AG04450 (cell line): ENCODE data around the gene PHF11. TPM values are rescaled to one million over a fixed set of nuclear protein-coding genes. Genes with fewer than 3 reads are reported as not detected.
A peak's percentile ranks its signal among the peaks of the same experiment; 100 is the strongest.

Experiments
- CTCF ChIA-PET: fragments of 300-600, 350-600 bp; formaldehyde crosslinking; extraction: SDS; loops from one replicate; lab custom pipeline; 2022; ENCODE audit warnings: antibody characterized with exemption, inconsistent platforms; lab: Charles Lee
- POLR2A ChIA-PET: fragments of 350-600 bp; formaldehyde crosslinking; extraction: SDS; loops from one replicate; lab custom pipeline; 2021; ENCODE audit warnings: antibody characterized with exemption, inconsistent platforms; lab: Yijun Ruan, JAX
- DNase-seq: peaks from one replicate; pipeline ENCODE4 v3.0.0-alpha.2; 2011; ENCODE audit warnings: low read depth, low spot score
- H3K27ac ChIP-seq: one replicate; pipeline ENCODE4 v1.5.1; 2012; ENCODE audit warnings: low read depth, low read length, control low read depth
- H3K27me3 ChIP-seq: one replicate; pipeline ENCODE4 v1.6.0; 2012; ENCODE audit warnings: low read length; ENCODE audit not compliant: control insufficient read depth, insufficient read depth
- H3K4me3 ChIP-seq: 2 replicates; pipeline ENCODE4 v1.5.1; 2011; ENCODE audit warnings: mild to moderate bottlenecking, low read depth, low read length, control low read depth
- H3K9me3 ChIP-seq: 2 replicates; pipeline ENCODE4 v1.5.1; 2012; ENCODE audit warnings: low read length; ENCODE audit not compliant: control insufficient read depth, insufficient read depth
- polyA plus RNA-seq: library from polyadenylated mRNA; depleted of rRNA; stranded (reverse); fragments of >200 nt; gene quantifications from 2 replicates; pipeline ENCODE4 v1.2.3, GENCODE V29; 2011
- TF ChIP-seq, protein P1 (sequence below): IDR thresholded peaks from 2 replicates; pipeline ENCODE4 v1.5.1; 2011; ENCODE audit warnings: low read depth, low read length, control low read depth, inconsistent platforms

The PHF11 gene
- polyA plus RNA-seq, 1 experiment, result 26.2 TPM

DNA sequence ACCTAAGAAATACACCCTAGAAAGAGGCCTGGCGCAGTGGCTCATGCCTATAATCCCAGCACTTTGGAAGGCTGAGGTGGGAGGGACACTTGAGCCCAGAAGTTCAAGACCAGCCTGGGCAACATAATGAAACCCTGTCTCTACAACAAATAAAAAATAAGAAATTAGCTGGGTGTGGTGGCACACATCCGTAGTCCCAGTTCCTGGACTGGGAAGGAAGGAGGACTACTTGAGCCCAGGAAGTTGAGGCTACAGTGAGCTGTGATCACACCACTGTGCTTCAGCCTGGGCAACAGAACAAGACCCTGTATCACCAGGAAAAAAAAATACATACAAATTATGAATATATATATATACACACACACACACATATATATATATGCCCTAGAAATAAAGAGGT lies 42.7 kb downstream of the PHF11 start:
- Histone ChIP-seq H3K9me3 (no peaks in the 10 kb centered on the region), H3K4me3 (no peak overlapping the region), H3K27me3 (no peaks in the 10 kb centered on the region), H3K27ac (no peak overlapping the region)
- TF ChIP-seq, protein P1, sequence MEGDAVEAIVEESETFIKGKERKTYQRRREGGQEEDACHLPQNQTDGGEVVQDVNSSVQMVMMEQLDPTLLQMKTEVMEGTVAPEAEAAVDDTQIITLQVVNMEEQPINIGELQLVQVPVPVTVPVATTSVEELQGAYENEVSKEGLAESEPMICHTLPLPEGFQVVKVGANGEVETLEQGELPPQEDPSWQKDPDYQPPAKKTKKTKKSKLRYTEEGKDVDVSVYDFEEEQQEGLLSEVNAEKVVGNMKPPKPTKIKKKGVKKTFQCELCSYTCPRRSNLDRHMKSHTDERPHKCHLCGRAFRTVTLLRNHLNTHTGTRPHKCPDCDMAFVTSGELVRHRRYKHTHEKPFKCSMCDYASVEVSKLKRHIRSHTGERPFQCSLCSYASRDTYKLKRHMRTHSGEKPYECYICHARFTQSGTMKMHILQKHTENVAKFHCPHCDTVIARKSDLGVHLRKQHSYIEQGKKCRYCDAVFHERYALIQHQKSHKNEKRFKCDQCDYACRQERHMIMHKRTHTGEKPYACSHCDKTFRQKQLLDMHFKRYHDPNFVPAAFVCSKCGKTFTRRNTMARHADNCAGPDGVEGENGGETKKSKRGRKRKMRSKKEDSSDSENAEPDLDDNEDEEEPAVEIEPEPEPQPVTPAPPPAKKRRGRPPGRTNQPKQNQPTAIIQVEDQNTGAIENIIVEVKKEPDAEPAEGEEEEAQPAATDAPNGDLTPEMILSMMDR, result no peak
- ChIA-PET POLR2A (no interaction called here), CTCF (no interaction called here)
- no peak for DNase-seq

DNA sequence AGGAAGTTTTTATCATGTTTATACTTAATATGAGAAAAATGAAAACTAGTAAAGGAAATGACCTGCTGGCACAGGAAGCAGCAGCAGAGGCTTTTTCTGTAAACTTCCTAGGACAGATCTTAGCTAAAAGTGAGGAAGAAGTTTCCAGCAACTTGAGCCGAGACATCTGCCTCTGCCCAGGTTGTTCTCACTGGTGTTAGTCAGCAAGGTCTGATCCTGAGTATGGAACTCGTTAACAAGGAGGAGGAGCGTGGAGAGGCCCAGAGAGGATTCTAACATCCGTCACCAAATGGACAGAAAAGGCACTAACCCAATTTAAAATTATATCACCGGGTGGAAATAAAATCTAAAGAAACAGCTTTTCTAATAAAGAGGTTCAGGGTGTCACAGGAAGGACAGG lies 43.6 kb downstream of the PHF11 start:
- peak; percentile 42 for DNase-seq
- no peaks in the 10 kb centered on the region for H3K9me3 ChIP-seq
- ChIA-PET CTCF (no interaction called here), POLR2A (interaction anchor here (1.0 kb wide), 1 partner anchor 14 kb away, joined by 3 read pairs; no protein-coding TSS in a partner anchor)
- H3K27me3 ChIP-seq, result no peaks in the 10 kb centered on the region
- no peak overlapping the region for H3K4me3 ChIP-seq
- peak overlapping the region; percentile 11 for H3K27ac ChIP-seq
- TF ChIP-seq, protein P1, result no peak

DNA sequence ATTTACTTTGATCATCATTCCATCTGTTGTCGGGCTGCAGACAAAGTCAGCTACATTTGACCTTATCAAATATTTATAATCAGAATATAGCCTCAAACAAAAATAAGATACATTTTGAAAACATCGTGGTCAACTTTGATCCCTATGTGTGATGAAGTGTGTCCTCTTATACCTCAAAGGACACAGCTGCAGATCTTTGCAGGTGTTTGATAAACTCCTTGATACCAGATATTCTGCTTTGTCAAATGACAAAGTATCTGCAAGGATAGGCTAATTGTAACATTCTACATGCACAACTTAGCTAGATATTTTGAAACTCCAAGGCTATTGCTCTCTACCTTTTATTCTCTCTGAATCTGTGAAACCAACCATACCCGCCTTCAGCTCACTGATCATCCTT lies 44.0 kb downstream of the PHF11 start:
- Histone ChIP-seq H3K4me3 (no peak overlapping the region), H3K9me3 (no peaks in the 10 kb centered on the region), H3K27ac (no peak overlapping the region), H3K27me3 (no peaks in the 10 kb centered on the region)
- DNase-seq, result no peak
- ChIA-PET POLR2A (interaction anchor here (1.0 kb wide), 1 partner anchor 14 kb away, joined by 3 read pairs; no protein-coding TSS in a partner anchor), CTCF (interaction anchor here (0.9 kb wide), 1 partner anchor 67 kb away, joined by 3 read pairs; no protein-coding TSS in a partner anchor)
- TF ChIP-seq, protein P1, result no peak

DNA sequence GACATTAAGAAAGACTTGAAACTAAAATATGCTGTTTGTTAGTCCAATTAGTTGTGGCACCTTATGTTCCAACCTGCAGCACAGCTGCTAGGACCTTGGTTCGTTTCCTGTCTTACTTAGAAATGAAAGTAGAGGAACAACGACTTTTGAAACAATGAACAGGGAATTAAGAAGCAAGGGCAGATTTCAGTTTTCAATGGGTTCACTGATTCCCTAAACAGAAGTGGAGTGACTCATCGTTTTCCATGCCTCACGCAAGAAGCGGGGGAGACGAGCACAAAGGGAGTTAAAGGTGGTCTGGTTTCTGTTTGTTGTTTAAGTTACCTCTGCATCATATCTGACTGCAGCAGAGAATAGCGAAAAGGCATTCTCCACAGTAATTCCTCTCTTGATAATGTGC lies 44.8 kb downstream of the PHF11 start:
- ChIA-PET CTCF (interaction anchor here (0.7 to 0.9 kb wide), 2 partner anchors 66 to 1266 kb away, joined by 3 read pairs; no protein-coding TSS in a partner anchor), POLR2A (no interaction called here)
- DNase-seq, result no peak
- TF ChIP-seq, protein P1, result no peak
- H3K27me3 ChIP-seq, result no peaks in the 10 kb centered on the region
- H3K27ac ChIP-seq, result no peak overlapping the region
- no peak overlapping the region for H3K4me3 ChIP-seq
- H3K9me3 ChIP-seq, result no peaks in the 10 kb centered on the region

DNA sequence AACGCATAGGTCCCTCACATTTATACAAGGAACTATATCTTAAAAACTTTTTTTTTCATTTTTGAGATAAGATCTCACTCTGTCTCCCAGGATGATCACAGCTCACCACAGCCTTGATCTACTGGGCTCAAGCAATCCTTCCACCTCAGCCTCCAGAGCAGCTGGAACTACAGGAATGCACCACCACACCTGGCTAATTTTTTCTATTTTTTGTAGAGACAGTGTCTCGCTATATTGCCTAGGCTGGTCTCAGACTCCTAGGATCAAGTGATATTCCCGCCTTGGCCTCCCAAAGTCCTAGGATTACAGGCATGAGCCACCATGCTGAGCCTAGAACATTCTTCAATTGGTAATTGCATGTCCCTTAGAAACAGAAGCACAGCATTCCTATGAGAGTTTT lies 47.9 kb downstream of the PHF11 start:
- Histone ChIP-seq H3K27me3 (no peaks in the 10 kb centered on the region), H3K27ac (no peak overlapping the region), H3K4me3 (no peak overlapping the region), H3K9me3 (no peaks in the 10 kb centered on the region)
- ChIA-PET POLR2A (no interaction called here), CTCF (interaction anchor here (0.6 to 1.5 kb wide), 2 partner anchors 16 to 392 kb away, joined by 3 read pairs; partner anchors contain the start of gene SPRYD7)
- TF ChIP-seq, protein P1, result no peak
- DNase-seq, result no peak
